OCI-LY3 (cell line): ENCODE data around the gene IL17REL.

Experiments
- H2AFZ ChIP-seq: fragments of 200-600, 300-600 bp; shearing (Covaris generic); 2 replicates; pipeline ENCODE4 v1.6.0; 2014; ENCODE audit warnings: antibody characterized with exemption, low read depth, low read length
- H3K27ac ChIP-seq: fragments of 200-600, 300-600 bp; sonication (generic); 2 replicates; pipeline ENCODE4 v1.5.1; 2014; ENCODE audit warnings: mild to moderate bottlenecking, low read length, moderate library complexity, mixed read lengths
- H3K27me3 ChIP-seq: fragments of 200-600, 300-600 bp; sonication (generic); 2 replicates; pipeline ENCODE4 v1.6.1; 2014; ENCODE audit warnings: low read depth, low read length, mixed read lengths
- H3K36me3 ChIP-seq: fragments of 200-600, 300-600 bp; sonication (generic); replicated peaks from 2 replicates; pipeline ENCODE3; 2014; ENCODE audit warnings: low read depth, low read length, mixed read lengths
- H3K4me1 ChIP-seq: fragments of 300-600, 200-600 bp; sonication (generic); 2 replicates; pipeline ENCODE4 v1.6.1; 2014; ENCODE audit warnings: low read length, mixed read lengths
- H3K4me2 ChIP-seq: fragments of 200-600, 300-600 bp; sonication (generic); 2 replicates; pipeline ENCODE4 v1.6.1; 2014; ENCODE audit warnings: low read length, mixed read lengths
- H3K4me3 ChIP-seq: fragments of 300-600, 200-600 bp; sonication (generic); 2 replicates; pipeline ENCODE4 v1.5.1; 2014; ENCODE audit warnings: antibody characterized with exemption, mild to moderate bottlenecking, low read length, moderate library complexity
- H3K79me2 ChIP-seq: fragments of 300-600, 200-600 bp; shearing (Covaris generic); 2 replicates; pipeline ENCODE4 v1.6.1; 2014; ENCODE audit warnings: mild to moderate bottlenecking, low read length, mixed read lengths
- H3K9ac ChIP-seq: fragments of 300-600, 200-600 bp; shearing (Covaris generic); 2 replicates; pipeline ENCODE4 v1.6.0; 2014; ENCODE audit warnings: mild to moderate bottlenecking, low read length, moderate library complexity
- H3K9me3 ChIP-seq: fragments of 200-600, 300-600 bp; shearing (Covaris generic); 2 replicates; pipeline ENCODE4 v1.6.1; 2014; ENCODE audit warnings: low read length, mixed read lengths; ENCODE audit not compliant: insufficient read depth
- H4K20me1 ChIP-seq: fragments of 200-600, 300-600 bp; sonication (generic); 2 replicates; pipeline ENCODE4 v1.6.1; 2016; ENCODE audit warnings: low read length, mixed read lengths; ENCODE audit not compliant: insufficient read depth
- EZH2phosphoT487 ChIP-seq: fragments of 200-600 bp; shearing (Covaris generic); IDR thresholded peaks from 2 replicates; pipeline ENCODE4 v1.6.1; 2018; ENCODE audit warnings: antibody characterized with exemption, mixed run types, low read depth
- TF ChIP-seq, protein P1 (sequence below): fragments of 200-600, 300-600 bp; sonication (generic); IDR thresholded peaks from 2 replicates; pipeline ENCODE4 v1.5.1; 2014; ENCODE audit warnings: antibody characterized with exemption, low read length, low read depth

Gene IL17REL

DNA sequence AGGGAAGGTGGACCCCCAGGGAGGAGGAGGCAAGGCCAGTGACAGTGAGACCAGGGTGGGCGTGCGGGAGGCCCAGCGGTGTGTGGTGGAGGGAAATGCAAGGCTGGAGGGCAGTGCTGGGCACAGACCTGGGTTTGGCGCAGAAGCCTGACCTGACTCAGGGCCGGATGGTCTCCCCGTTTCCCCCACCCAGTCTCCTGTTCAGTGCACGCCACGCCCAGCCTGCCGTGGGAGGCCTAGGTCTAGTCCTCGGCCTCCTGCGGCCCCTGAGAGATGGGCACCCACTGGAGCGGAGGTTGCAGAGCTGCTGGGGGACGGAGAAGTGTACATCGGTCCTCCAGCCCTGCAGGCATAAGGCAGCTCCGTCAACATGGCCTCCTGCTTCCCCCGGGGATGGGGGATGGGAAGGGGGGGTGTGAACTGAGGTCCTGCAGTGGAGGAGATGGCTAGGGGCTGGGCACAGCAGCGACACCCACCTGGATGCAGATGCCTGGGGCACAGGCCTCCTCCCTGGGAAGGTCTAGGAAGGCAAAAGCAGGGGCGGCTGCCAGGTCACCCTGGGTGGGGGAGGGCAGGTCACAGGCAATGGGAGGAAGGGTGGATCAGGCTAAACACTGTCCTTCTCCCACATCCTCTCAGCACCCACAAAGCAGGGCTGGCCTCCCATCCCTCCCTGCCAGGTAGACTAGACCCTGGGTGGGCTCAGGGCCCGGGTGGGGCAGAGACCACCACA is 15.9 kb downstream of the IL17REL start:
- no peak overlapping the region for H3K27ac ChIP-seq
- H3K4me3 ChIP-seq = no peak overlapping the region
- no peaks in the 10 kb centered on the region for H4K20me1 ChIP-seq
- no peak overlapping the region for H2AFZ ChIP-seq
- H3K27me3 ChIP-seq = no peaks in the 10 kb centered on the region
- H3K9ac ChIP-seq = no peak overlapping the region
- no peaks in the 10 kb centered on the region for H3K79me2 ChIP-seq
- no peaks in the 10 kb centered on the region for H3K36me3 ChIP-seq
- H3K4me2 ChIP-seq = no peak overlapping the region
- no peaks in the 10 kb centered on the region for H3K9me3 ChIP-seq
- TF ChIP-seq, protein P1, sequence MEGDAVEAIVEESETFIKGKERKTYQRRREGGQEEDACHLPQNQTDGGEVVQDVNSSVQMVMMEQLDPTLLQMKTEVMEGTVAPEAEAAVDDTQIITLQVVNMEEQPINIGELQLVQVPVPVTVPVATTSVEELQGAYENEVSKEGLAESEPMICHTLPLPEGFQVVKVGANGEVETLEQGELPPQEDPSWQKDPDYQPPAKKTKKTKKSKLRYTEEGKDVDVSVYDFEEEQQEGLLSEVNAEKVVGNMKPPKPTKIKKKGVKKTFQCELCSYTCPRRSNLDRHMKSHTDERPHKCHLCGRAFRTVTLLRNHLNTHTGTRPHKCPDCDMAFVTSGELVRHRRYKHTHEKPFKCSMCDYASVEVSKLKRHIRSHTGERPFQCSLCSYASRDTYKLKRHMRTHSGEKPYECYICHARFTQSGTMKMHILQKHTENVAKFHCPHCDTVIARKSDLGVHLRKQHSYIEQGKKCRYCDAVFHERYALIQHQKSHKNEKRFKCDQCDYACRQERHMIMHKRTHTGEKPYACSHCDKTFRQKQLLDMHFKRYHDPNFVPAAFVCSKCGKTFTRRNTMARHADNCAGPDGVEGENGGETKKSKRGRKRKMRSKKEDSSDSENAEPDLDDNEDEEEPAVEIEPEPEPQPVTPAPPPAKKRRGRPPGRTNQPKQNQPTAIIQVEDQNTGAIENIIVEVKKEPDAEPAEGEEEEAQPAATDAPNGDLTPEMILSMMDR = no peak
- TF ChIP-seq EZH2phosphoT487 = no peak
- peaks cover 8% of the 10 kb centered on the region for H3K4me1 ChIP-seq

DNA sequence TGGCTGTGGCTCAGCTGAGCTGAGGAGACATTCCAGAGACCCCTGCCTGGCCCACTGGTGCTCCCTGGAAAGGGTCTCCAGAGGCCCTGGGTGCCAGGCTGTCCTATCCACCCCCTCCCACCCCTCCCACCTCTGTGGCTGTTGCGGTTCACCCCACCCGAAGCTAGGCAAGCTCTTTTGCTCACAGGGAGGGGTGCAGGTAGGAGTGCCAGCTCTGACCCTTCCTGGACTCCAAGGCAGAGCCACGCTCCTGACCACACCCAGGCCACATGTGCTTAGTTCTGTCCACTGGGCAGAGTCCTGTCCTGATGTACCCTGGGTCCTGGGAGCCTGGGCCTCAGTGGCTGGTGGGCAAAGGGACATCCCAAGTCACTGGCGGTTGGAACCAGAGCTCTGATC is 16.4 kb downstream of the IL17REL start:
- Histone ChIP-seq H4K20me1 (no peaks in the 10 kb centered on the region), H3K27me3 (no peaks in the 10 kb centered on the region; the same call in 1 of the 2 replicates), H3K36me3 (no peaks in the 10 kb centered on the region), H3K9ac (no peak overlapping the region), H3K4me1 (peaks cover 8% of the 10 kb centered on the region), H3K4me3 (no peak overlapping the region), H2AFZ (no peak overlapping the region), H3K4me2 (no peak overlapping the region), H3K27ac (no peak overlapping the region), H3K79me2 (no peaks in the 10 kb centered on the region), H3K9me3 (no peaks in the 10 kb centered on the region)
- no peak for TF ChIP-seq EZH2phosphoT487
- TF ChIP-seq, protein P1 = no peak

DNA sequence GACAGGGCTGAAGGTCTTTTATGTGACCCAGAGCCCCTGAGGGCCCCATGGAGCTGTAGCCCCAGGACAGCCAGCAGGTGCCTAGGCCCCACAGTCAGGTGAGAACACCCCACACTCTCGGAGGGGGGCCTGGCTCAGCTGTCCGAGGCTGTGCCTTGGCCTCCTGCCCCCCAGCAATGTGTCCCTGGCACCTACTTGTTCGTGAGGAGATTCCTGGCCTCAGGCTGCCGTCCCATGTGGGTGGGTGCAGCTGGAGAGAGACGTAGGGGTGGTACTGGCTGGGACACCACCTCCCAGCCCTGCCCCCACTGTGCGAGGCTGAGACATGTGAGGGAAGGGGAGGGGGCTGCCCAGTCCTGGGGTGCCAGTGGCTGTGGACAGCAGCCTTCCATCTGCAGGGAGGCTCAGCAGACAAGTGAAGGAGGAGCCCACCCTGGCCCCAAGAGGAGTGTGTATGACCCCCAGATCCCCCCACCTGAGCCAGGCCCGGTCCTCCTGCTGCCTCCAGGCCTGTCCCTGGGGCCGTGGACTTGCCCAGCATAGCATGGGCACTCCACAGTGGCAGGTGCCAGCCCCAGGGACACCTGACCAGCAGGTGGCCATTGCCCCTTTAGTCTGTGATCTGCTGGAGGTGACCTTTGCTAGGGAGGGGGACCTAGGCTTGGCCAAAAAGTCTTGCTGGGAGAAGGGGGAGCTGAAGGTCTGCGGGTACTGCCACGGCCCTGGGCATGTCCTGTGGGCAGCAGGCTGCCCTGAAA is 17.0 kb downstream of the IL17REL start:
- Histone ChIP-seq H3K79me2 (no peaks in the 10 kb centered on the region), H3K9me3 (no peaks in the 10 kb centered on the region), H3K27ac (no peak overlapping the region), H3K9ac (no peak overlapping the region), H3K4me2 (no peak overlapping the region), H3K36me3 (no peaks in the 10 kb centered on the region), H2AFZ (no peak overlapping the region), H3K27me3 (no peaks in the 10 kb centered on the region; the same call in 1 of the 2 replicates), H3K4me3 (no peak overlapping the region), H3K4me1 (peaks cover 8% of the 10 kb centered on the region), H4K20me1 (no peaks in the 10 kb centered on the region)
- no peak for TF ChIP-seq EZH2phosphoT487
- TF ChIP-seq, protein P1 = no peak

DNA sequence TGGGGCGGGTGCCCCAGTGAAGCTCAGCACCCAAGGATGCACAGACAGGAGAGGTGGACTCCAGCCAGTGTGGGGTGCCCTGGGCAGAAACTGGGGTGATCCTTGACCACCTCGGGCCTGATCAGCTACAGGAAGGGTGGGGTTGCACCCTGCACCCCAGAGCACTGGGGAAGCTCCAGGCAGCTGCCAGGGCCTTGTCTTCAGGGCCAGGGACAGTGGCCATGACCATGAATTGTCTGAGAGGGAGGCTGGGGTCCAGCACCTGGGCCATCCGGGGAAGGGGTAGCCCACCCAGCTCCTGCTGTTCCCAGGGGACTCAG is 17.6 kb downstream of the IL17REL start:
- H3K9ac ChIP-seq = no peak overlapping the region
- no peaks in the 10 kb centered on the region for H4K20me1 ChIP-seq
- no peaks in the 10 kb centered on the region for H3K36me3 ChIP-seq
- no peak overlapping the region for H2AFZ ChIP-seq
- H3K79me2 ChIP-seq = no peaks in the 10 kb centered on the region
- no peaks in the 10 kb centered on the region; the same call in 1 of the 2 replicates for H3K27me3 ChIP-seq
- peaks cover 8% of the 10 kb centered on the region for H3K4me1 ChIP-seq
- no peak overlapping the region for H3K4me3 ChIP-seq
- H3K4me2 ChIP-seq = no peak overlapping the region
- TF ChIP-seq EZH2phosphoT487 = no peak
- TF ChIP-seq, protein P1 = no peak
- H3K27ac ChIP-seq = no peak overlapping the region
- H3K9me3 ChIP-seq = no peaks in the 10 kb centered on the region
